Calu3 (cell line): Measurements from ENCODE around the gene PDZK1IP1. TPM values are rescaled to one million over a fixed set of nuclear protein-coding genes. Genes with fewer than 3 reads are reported as not detected.
A peak's percentile ranks its signal among the peaks of the same experiment; 100 is the strongest.

Experiments used
- BruUV-seq: library from RNA; stranded (reverse); fragments of 400-500 nt; replicated peaks from 2 replicates; lab custom pipeline; 2021; lab: Mats Ljungman, UMichigan
- CTCF ChIA-PET: fragments of 300-600 bp; sonication (Branson Sonifier 250); formaldehyde crosslinking; loops from one replicate; lab custom pipeline; 2022; ENCODE audit warnings: antibody characterized with exemption; lab: Charles Lee
- DNase-seq: peaks from one replicate; pipeline ENCODE4 v3.0.0; 2022
- H3K27ac Mint-ChIP-seq: one replicate; pipeline ENCODE4 v1.8.0; 2022; ENCODE audit warnings: mixed read lengths; ENCODE audit not compliant: unreplicated experiment
- H3K27me3 Mint-ChIP-seq: one replicate; pipeline ENCODE4 v1.8.0; 2022; ENCODE audit warnings: mixed read lengths; ENCODE audit not compliant: unreplicated experiment
- H3K36me3 Mint-ChIP-seq: one replicate; pipeline ENCODE4 v1.8.0; 2022; ENCODE audit warnings: mild to moderate bottlenecking, moderate library complexity, mixed read lengths; ENCODE audit not compliant: insufficient read depth, unreplicated experiment
- H3K4me1 Mint-ChIP-seq: one replicate; pipeline ENCODE4 v1.8.0; 2022; ENCODE audit warnings: mild to moderate bottlenecking, low read depth, mixed read lengths; ENCODE audit not compliant: unreplicated experiment
- H3K4me3 Mint-ChIP-seq: one replicate; pipeline ENCODE4 v1.8.0; 2022; ENCODE audit warnings: mild to moderate bottlenecking, low read depth, moderate library complexity, mixed read lengths; ENCODE audit not compliant: unreplicated experiment
- H3K9me3 Mint-ChIP-seq: one replicate; pipeline ENCODE4 v1.8.0; 2022; ENCODE audit warnings: low read depth, mixed read lengths; ENCODE audit not compliant: unreplicated experiment
- intact Hi-C: fragments of 100-400 bp; cut with micrococcal nuclease; formaldehyde crosslinking; loops from one replicate; pipeline ENCODE4 v1.10.0; 2022; ENCODE audit not compliant: unreplicated experiment
- total RNA-seq: library from RNA; stranded (reverse); gene quantifications from 2 replicates; pipeline ENCODE4 v1.2.3, GENCODE V29; 2022
- TF ChIP-seq, protein P1 (sequence below): fragments of 200-600 bp; IDR thresholded peaks from one replicate; pipeline ENCODE4 v1.8.0; 2022; ENCODE audit warnings: antibody characterized with exemption; ENCODE audit not compliant: unreplicated experiment

The PDZK1IP1 gene
- total RNA-seq, 1 experiment from 2014 or later = 327 TPM

DNA sequence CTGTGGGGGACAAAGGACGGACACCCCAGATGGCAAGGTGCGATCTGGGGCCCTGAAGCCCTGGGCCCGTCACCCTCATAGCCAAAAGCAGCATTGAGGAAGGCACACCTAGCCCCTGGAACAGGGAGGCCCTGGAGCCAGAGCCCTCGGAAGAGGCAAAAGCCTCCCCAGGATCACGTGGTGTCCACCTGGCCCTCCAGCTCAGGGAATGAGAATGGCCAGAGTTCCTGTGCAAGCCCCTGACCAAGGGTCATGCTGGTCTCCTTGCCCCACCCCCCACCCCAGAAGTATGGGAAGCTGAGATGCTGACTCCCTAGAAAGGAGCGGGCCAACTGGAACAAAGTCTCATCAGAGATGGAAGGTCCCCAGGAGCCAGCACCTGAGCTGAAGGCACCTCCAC, 1.0 kb upstream of the PDZK1IP1 start:
- Mint-ChIP-seq H3K27me3 (no peaks in the 10 kb centered on the region), H3K36me3 (peaks cover 64% of the 10 kb centered on the region), H3K4me1 (peaks cover 73% of the 10 kb centered on the region), H3K9me3 (no peaks in the 10 kb centered on the region), H3K4me3 (peak overlapping the region; percentile 87), H3K27ac (peak overlapping the region; percentile 83)
- CTCF ChIA-PET = interaction anchor here (0.5 to 4.8 kb wide), 7 partner anchors 12 to 535 kb away, joined by 3 to 92 read pairs (median 4); no protein-coding TSS in a partner anchor
- no peak for DNase-seq
- BruUV-seq = TSS peak; percentile 83
- TF ChIP-seq, protein P1, sequence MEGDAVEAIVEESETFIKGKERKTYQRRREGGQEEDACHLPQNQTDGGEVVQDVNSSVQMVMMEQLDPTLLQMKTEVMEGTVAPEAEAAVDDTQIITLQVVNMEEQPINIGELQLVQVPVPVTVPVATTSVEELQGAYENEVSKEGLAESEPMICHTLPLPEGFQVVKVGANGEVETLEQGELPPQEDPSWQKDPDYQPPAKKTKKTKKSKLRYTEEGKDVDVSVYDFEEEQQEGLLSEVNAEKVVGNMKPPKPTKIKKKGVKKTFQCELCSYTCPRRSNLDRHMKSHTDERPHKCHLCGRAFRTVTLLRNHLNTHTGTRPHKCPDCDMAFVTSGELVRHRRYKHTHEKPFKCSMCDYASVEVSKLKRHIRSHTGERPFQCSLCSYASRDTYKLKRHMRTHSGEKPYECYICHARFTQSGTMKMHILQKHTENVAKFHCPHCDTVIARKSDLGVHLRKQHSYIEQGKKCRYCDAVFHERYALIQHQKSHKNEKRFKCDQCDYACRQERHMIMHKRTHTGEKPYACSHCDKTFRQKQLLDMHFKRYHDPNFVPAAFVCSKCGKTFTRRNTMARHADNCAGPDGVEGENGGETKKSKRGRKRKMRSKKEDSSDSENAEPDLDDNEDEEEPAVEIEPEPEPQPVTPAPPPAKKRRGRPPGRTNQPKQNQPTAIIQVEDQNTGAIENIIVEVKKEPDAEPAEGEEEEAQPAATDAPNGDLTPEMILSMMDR = no peak
- intact Hi-C loops = loop anchor here (10.0 kb wide), 1 partner anchor 234 kb away; no protein-coding TSS in a partner anchor

DNA sequence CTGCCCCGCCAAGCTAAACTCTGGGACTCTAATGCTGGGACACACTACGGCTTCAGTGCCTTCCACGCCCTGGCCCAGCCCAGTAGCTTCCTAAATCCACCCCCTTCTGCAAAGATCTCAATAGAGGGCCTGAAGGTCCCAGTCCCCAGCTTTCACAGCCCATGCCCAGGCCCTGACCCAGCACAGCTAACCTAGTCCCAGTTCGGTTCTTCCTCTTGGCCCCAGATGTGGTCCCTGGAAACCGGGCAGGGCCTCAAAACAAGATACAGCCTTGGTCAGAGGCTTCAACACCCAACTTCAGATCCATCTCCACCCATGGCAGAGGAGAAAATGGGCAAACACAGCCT, 646 bp upstream of the PDZK1IP1 start:
- Mint-ChIP-seq H3K27me3 (no peaks in the 10 kb centered on the region), H3K27ac (peak overlapping the region; percentile 83), H3K9me3 (no peaks in the 10 kb centered on the region), H3K4me3 (peak overlapping the region; percentile 87), H3K36me3 (peaks cover 68% of the 10 kb centered on the region), H3K4me1 (peaks cover 77% of the 10 kb centered on the region)
- DNase-seq = no peak
- no TSS peak for BruUV-seq
- CTCF ChIA-PET = interaction anchor here (0.5 to 4.8 kb wide), 13 partner anchors 8 to 784 kb away, joined by 3 to 92 read pairs (median 5); partner anchors contain the start of gene CMPK1
- TF ChIP-seq, protein P1 = no peak
- intact Hi-C loops = loop anchor here (10.0 kb wide), 1 partner anchor 234 kb away; no protein-coding TSS in a partner anchor

DNA sequence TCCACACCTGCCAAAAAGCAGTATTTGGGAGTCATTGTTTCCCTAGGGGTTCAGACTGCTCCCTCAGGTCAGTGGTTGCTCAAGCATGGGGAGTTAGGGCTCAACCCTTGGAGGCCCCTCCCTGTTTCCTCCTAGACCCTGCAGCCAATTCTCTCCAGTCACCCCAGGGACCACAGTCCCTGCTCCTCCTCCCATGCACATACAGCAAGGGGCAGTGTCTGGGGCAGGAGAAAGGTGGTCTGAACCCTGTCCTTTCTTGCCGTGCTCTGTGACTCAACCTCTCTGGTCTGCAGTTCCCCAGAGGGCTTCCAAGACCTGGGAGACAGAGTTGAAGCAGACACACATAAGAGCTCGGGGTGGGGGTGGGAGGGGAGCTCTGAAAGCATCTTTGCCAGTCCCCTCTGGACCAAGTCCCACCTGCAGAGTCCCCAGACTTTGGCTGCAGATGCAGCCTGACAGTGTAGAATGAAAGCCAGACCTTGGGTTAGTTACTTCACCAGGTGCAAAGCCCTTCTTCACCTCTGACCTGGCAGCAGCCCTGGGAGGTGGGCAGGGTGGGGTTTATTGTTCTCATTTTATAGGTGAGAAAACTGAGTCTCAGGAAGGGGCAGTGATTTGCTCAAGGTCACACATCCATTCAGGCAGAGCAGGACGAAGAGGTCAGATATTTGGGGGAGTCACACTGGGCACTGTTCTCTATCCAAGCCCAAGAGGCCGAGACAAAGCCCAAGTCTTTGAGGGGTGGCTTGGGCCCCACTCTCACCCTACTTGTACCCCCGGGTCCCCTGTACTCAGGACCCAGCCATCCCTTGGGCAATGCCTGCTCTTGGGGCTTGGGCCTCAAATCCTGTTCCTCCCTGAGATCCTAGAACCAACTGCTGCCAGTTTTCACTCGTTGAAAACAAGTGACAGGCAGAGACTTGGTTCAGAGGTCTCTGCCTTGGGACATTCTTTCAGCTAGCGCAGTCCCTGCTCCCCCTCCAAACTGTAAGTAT, 748 bp downstream of the PDZK1IP1 start:
- H3K9me3 Mint-ChIP-seq = no peaks in the 10 kb centered on the region
- peak overlapping the region; percentile 87 for H3K4me3 Mint-ChIP-seq
- TF ChIP-seq, protein P1 = no peak
- H3K27me3 Mint-ChIP-seq = no peaks in the 10 kb centered on the region
- BruUV-seq = TSS peak; percentile 83
- DNase-seq = no peak
- H3K4me1 Mint-ChIP-seq = peaks cover 83% of the 10 kb centered on the region
- peak overlapping the region; percentile 83 for H3K27ac Mint-ChIP-seq
- intact Hi-C loops = loop anchor here (10.0 kb wide), 1 partner anchor 146 kb away; the partner anchor contains the start of gene CMPK1
- CTCF ChIA-PET = interaction anchor here (0.6 to 4.8 kb wide), 10 partner anchors 7 to 537 kb away, joined by 3 to 92 read pairs (median 6); partner anchors contain the start of gene CMPK1
- H3K36me3 Mint-ChIP-seq = peaks cover 82% of the 10 kb centered on the region

DNA sequence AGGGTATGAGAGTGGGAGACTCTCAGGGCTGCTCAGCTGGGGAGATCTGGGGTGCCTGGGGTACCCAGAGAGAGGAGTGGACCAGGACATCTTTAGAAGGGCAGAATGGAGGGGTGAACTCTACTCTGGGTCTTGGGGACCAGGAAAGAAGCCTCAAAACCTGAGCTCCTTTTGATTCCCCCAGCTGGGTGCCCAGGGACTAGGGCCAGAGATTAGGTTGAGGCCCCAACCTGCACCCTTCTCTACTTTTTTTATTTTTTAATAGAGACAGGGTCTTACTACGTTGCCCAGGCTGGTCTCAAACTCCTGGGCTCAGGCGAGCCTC, 1.9 kb downstream of the PDZK1IP1 start:
- Mint-ChIP-seq H3K4me1 (peaks cover 72% of the 10 kb centered on the region), H3K27me3 (no peaks in the 10 kb centered on the region), H3K9me3 (no peaks in the 10 kb centered on the region), H3K27ac (peak overlapping the region; percentile 88), H3K4me3 (peak overlapping the region; percentile 87), H3K36me3 (peaks cover 91% of the 10 kb centered on the region)
- intact Hi-C loops = loop anchor here (10.0 kb wide), 1 partner anchor 147 kb away; the partner anchor contains the start of gene CMPK1
- DNase-seq = no peak
- CTCF ChIA-PET = interaction anchor here (1.5 kb wide), 1 partner anchor 9 kb away, joined by 8 read pairs; no protein-coding TSS in a partner anchor
- TF ChIP-seq, protein P1 = no peak
- BruUV-seq = no TSS peak
